ENCODE data around the gene PARP2.
A peak's percentile ranks its signal among the peaks of the same experiment; 100 is the strongest.
"Not testable (repeated sequence)": the region's sequence is repeated elsewhere in the genome, so short reads cannot be mapped to it uniquely, and the experiment has no call there.

Gene PARP2

GRCh38 chr14:20346713-20347112, 3.3 kb downstream of the PARP2 start:
- no peak for DNase-seq (ENCODE audit: low spot score)

- no peak for DNase-seq (ENCODE audit: low spot score)
Measured at GRCh38 chr14:20347747-20348146, 4.3 kb downstream of the PARP2 start.

- DNase-seq (ENCODE audit: low spot score): no peak
Measured at GRCh38 chr14:20350282-20350681, 6.8 kb downstream of the PARP2 start.

- peak; percentile 37 for DNase-seq (ENCODE audit: low spot score)
Measured at GRCh38 chr14:20350860-20351259, 7.4 kb downstream of the PARP2 start.

- no peak for DNase-seq (ENCODE audit: low spot score)
Measured at GRCh38 chr14:20356422-20356821, 13.0 kb downstream of the PARP2 start.

GRCh38 chr14:20358474-20358873, 15.0 kb downstream of the PARP2 start:
- DNase-seq (ENCODE audit: low spot score): not testable (repeated sequence)

- no peak for DNase-seq (ENCODE audit: low spot score)
Measured at GRCh38 chr14:20365928-20366327, 22.5 kb downstream of the PARP2 start.

- no peak for DNase-seq (ENCODE audit: low spot score)
Measured at GRCh38 chr14:20372796-20373195, 29.4 kb downstream of the PARP2 start.

GRCh38 chr14:20375471-20375870, 32.0 kb downstream of the PARP2 start:
- no peak for DNase-seq (ENCODE audit: low spot score)

GRCh38 chr14:20376071-20376588, 32.7 kb downstream of the PARP2 start:
- no peak for DNase-seq (ENCODE audit: low spot score)

GRCh38 chr14:20377171-20377570, 33.7 kb downstream of the PARP2 start:
- DNase-seq (ENCODE audit: low spot score): no peak

- no peak for DNase-seq (ENCODE audit: low spot score)
Measured at GRCh38 chr14:20379743-20380142, 36.3 kb downstream of the PARP2 start.

GRCh38 chr14:20380681-20381080, 37.2 kb downstream of the PARP2 start:
- DNase-seq (ENCODE audit: low spot score): no peak

- no peak for DNase-seq (ENCODE audit: low spot score)
Measured at GRCh38 chr14:20381341-20381740, 37.9 kb downstream of the PARP2 start.

- no peak for DNase-seq (ENCODE audit: low spot score)
Measured at GRCh38 chr14:20382526-20382925, 39.1 kb downstream of the PARP2 start.

- DNase-seq (ENCODE audit: low spot score): no peak
Measured at GRCh38 chr14:20383032-20383431, 39.6 kb downstream of the PARP2 start.

GRCh38 chr14:20383636-20384035, 40.2 kb downstream of the PARP2 start:
- DNase-seq (ENCODE audit: low spot score): no peak

- DNase-seq (ENCODE audit: low spot score): no peak
Measured at GRCh38 chr14:20384321-20384720, 40.9 kb downstream of the PARP2 start.

- no peak for DNase-seq (ENCODE audit: low spot score)
Measured at GRCh38 chr14:20384886-20385285, 41.5 kb downstream of the PARP2 start.

- DNase-seq (ENCODE audit: low spot score): no peak
Measured at GRCh38 chr14:20386276-20386855, 42.9 kb downstream of the PARP2 start.

GRCh38 chr14:20387576-20387975, 44.1 kb downstream of the PARP2 start:
- no peak for DNase-seq (ENCODE audit: low spot score)

- no peak for DNase-seq (ENCODE audit: low spot score)
Measured at GRCh38 chr14:20388159-20388558, 44.7 kb downstream of the PARP2 start.

- DNase-seq (ENCODE audit: low spot score): no peak
Measured at GRCh38 chr14:20391505-20391904, 48.1 kb downstream of the PARP2 start.

GRCh38 chr14:20397511-20397910, 54.1 kb downstream of the PARP2 start:
- DNase-seq (ENCODE audit: low spot score): no peak

GRCh38 chr14:20400589-20400964, 57.1 kb downstream of the PARP2 start:
- no peak for DNase-seq (ENCODE audit: low spot score)
